ENCODE measurements around the gene GPR39. TPM values are rescaled to one million over a fixed set of nuclear protein-coding genes. Genes with fewer than 3 reads are reported as not detected.

GPR39 gene
- total RNA-seq, 2 experiments from 2014 or later, result not detected

- ChIA-PET CTCF (no interaction called here), POLR2A (no interaction called here)
- intact Hi-C loops (cut with micrococcal nuclease), result no loop called here
- TF ChIP-seq CTCF (IDR thresholded peaks at IDR 0.05), result no peak
- Mint-ChIP-seq H3K36me3 (ENCODE audit: low read depth) (no peaks in the 10 kb centered on the region), H3K4me3 (no peak overlapping the region), H3K4me1 (ENCODE audit: low read depth) (no peaks in the 10 kb centered on the region), H3K27ac (no peak overlapping the region), H3K9me3 (peaks cover 3% of the 10 kb centered on the region), H3K27me3 (no peaks in the 10 kb centered on the region)
- DNase-seq (no peak), ATAC-seq (no peak)
Measured at GRCh38 chr2:132562245-132562644, 145.6 kb downstream of the GPR39 start.

GRCh38 chr2:132564065-132564464, 147.5 kb downstream of the GPR39 start:
- H3K36me3 Mint-ChIP-seq (ENCODE audit: low read depth), result no peaks in the 10 kb centered on the region
- H3K4me3 Mint-ChIP-seq, result no peak overlapping the region
- TF ChIP-seq CTCF (IDR thresholded peaks at IDR 0.05), result no peak
- peaks cover 3% of the 10 kb centered on the region for H3K9me3 Mint-ChIP-seq
- ATAC-seq (no peak), DNase-seq (no peak)
- no peak overlapping the region for H3K27ac Mint-ChIP-seq
- H3K4me1 Mint-ChIP-seq (ENCODE audit: low read depth), result no peaks in the 10 kb centered on the region
- no peaks in the 10 kb centered on the region for H3K27me3 Mint-ChIP-seq
- ChIA-PET CTCF (no interaction called here), POLR2A (no interaction called here)
- intact Hi-C loops (cut with micrococcal nuclease), result no loop called here

- H3K4me3 Mint-ChIP-seq, result no peak overlapping the region
- ATAC-seq (no peak), DNase-seq (no peak)
- H3K4me1 Mint-ChIP-seq (ENCODE audit: low read depth), result no peaks in the 10 kb centered on the region
- H3K27me3 Mint-ChIP-seq, result no peaks in the 10 kb centered on the region
- peaks cover 5% of the 10 kb centered on the region for H3K9me3 Mint-ChIP-seq
- no peaks in the 10 kb centered on the region for H3K36me3 Mint-ChIP-seq (ENCODE audit: low read depth)
- intact Hi-C loops (cut with micrococcal nuclease), result no loop called here
- ChIA-PET POLR2A (no interaction called here), CTCF (no interaction called here)
- no peak overlapping the region for H3K27ac Mint-ChIP-seq
- TF ChIP-seq CTCF (IDR thresholded peaks at IDR 0.05), result no peak
Measured at GRCh38 chr2:132566379-132566778, 149.8 kb downstream of the GPR39 start.

GRCh38 chr2:132567682-132568081, 151.1 kb downstream of the GPR39 start:
- intact Hi-C loops (cut with micrococcal nuclease), result no loop called here
- no peak overlapping the region for H3K4me3 Mint-ChIP-seq
- no peak overlapping the region for H3K27ac Mint-ChIP-seq
- ChIA-PET POLR2A (no interaction called here), CTCF (no interaction called here)
- H3K27me3 Mint-ChIP-seq, result no peaks in the 10 kb centered on the region
- DNase-seq (no peak), ATAC-seq (no peak)
- no peak for TF ChIP-seq CTCF (IDR thresholded peaks at IDR 0.05)
- no peaks in the 10 kb centered on the region for H3K4me1 Mint-ChIP-seq (ENCODE audit: low read depth)
- peaks cover 5% of the 10 kb centered on the region for H3K9me3 Mint-ChIP-seq
- H3K36me3 Mint-ChIP-seq (ENCODE audit: low read depth), result no peaks in the 10 kb centered on the region

DNA sequence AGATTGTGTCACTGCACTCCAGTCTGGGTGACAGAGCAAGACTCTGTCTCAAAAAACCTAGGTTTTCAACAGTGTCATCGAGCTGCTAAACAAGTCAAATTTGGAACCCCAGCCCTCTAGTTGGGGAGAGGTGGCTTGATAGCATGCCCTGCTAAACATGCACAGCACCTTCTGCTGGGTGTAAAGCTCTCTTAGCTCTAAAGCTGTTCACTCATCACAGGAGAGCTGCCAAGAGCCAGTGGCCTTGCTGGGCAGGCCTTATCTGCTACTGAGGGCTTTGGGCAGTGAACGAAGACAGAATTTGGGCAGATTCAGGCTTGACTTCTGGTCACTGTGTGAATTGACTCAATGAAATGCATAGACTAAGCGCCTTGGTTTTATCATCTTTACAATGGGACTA, 152.1 kb downstream of the GPR39 start:
- no peak overlapping the region for H3K27ac Mint-ChIP-seq
- intact Hi-C loops (cut with micrococcal nuclease), result no loop called here

More for the DNA sequence above, 152.1 kb downstream of the GPR39 start:
- no peak overlapping the region for H3K4me3 Mint-ChIP-seq
- DNase-seq, result no peak
- H3K36me3 Mint-ChIP-seq (ENCODE audit: low read depth), result no peaks in the 10 kb centered on the region
- no peaks in the 10 kb centered on the region for H3K27me3 Mint-ChIP-seq
- no peak for TF ChIP-seq CTCF (IDR thresholded peaks at IDR 0.05)
- ChIA-PET POLR2A (no interaction called here), CTCF (no interaction called here)
- no peaks in the 10 kb centered on the region for H3K4me1 Mint-ChIP-seq (ENCODE audit: low read depth)
- ATAC-seq, result no peak
- peaks cover 5% of the 10 kb centered on the region for H3K9me3 Mint-ChIP-seq
